CD1c-positive myeloid dendritic cell (primary cell): ENCODE results near the gene CELSR2.
A peak's percentile ranks its signal among the peaks of the same experiment; 100 is the strongest.

Source experiments
- DNase-seq: peaks from one replicate; pipeline ENCODE4 v3.0.0-alpha.2; 2016; ENCODE audit errors: extremely low spot score

The CELSR2 gene

DNA sequence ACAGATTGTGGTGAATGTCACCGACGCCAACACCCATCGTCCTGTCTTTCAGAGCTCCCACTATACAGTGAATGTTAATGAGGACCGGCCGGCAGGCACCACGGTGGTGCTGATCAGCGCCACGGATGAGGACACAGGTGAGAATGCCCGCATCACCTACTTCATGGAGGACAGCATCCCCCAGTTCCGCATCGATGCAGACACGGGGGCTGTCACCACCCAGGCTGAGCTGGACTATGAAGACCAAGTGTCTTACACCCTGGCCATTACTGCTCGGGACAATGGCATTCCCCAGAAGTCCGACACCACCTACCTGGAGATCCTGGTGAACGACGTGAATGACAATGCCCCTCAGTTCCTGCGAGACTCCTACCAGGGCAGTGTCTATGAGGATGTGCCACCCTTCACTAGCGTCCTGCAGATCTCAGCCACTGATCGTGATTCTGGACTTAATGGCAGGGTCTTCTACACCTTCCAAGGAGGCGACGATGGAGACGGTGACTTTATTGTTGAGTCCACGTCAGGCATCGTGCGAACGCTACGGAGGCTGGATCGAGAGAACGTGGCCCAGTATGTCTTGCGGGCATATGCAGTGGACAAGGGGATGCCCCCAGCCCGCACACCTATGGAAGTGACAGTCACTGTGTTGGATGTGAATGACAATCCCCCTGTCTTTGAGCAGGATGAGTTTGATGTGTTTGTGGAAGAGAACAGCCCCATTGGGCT, 3.0 kb downstream of the CELSR2 start:
- DNase-seq = no peak

DNA sequence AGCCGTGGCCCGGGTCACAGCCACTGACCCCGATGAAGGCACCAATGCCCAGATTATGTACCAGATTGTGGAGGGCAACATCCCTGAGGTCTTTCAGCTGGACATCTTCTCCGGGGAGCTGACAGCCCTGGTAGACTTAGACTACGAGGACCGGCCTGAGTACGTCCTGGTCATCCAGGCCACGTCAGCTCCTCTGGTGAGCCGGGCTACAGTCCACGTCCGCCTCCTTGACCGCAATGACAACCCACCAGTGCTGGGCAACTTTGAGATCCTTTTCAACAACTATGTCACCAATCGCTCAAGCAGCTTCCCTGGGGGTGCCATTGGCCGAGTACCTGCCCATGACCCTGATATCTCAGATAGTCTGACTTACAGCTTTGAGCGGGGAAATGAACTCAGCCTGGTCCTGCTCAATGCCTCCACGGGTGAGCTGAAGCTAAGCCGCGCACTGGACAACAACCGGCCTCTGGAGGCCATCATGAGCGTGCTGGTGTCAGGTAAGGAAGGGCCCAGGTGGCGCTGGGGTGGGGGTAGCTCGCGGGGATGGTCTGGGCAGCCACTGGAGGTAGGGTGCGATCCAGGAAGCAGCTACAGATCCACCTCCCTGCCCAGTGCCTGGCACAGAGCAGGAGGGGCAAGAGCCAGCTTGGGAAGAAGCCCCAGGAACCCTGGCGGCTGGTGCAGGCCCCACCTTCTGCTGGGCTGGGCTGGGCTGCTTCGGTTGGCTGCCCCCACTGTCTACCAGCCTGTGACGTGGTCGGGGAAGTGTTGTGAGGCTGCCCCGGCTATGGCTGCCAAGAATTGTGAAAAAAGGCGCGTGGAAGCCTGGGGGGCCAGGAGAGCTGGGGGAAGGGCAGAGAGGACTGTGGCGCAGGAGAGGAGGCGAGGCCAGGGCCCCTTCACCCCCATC, 3.8 kb downstream of the CELSR2 start:
- no peak for DNase-seq

DNA sequence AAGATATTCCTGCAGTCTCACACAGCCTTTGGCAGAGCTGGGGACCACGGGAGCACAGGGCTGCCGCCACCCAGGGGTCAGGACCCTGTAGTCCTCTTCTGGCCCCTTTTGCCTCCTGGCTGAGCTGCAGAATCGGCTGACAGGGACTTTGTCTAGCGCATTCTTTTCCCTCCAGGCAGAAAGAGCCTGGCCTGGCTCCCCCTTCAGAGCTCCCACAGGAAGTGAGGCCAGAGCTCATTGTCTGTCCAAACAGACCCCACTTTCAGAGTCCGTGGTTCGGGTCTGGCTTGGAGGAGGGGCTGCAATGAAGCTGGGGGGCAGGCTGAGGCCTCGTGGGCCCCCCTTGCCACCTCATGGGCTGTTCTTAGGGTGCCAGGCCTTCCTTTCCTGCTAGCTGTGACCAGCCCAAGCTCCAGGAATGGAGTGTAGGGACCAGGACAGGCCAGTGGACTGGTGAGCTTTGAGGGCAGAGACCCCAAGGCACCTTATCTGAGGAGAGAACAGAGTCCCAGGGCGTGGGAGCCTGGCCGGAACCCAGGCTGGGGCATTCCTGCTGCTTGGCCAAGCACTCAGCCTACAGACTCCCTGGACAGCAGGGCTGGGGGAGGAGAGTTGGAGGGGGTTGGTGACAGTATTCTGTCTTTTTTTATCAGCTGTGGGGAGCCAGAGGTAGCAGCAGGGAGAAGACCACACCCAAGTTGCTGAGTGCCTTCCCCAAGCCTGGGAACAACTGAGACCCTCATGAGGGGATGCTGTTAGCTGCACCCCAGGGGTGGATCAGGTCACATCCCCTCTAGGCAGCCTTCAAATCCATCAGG, 4.7 kb downstream of the CELSR2 start:
- no peak for DNase-seq

DNA sequence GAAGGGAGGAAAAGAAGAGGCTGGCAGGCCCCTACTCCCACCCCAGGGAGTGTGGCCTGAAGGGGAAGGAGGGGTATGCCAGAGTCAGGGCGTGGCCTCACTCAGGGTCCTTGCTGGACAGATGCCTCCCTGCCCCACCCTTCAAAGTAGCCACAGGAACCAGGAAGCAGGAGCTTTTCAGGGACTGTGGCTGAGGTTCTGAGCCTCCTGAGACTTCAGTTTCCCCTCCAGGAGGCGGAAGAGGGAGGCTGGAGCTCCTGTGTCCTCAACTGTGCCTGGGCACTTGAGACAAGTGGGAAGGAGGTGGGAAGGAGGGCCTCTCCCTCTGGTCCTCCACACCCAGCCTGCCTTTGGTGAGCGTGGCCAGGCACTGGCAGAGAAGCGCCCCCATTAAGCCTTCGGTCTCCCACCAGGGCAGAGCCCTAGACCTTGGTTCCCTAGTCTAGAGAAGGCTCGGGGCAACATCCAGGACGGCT, 5.3 kb downstream of the CELSR2 start:
- no peak for DNase-seq

DNA sequence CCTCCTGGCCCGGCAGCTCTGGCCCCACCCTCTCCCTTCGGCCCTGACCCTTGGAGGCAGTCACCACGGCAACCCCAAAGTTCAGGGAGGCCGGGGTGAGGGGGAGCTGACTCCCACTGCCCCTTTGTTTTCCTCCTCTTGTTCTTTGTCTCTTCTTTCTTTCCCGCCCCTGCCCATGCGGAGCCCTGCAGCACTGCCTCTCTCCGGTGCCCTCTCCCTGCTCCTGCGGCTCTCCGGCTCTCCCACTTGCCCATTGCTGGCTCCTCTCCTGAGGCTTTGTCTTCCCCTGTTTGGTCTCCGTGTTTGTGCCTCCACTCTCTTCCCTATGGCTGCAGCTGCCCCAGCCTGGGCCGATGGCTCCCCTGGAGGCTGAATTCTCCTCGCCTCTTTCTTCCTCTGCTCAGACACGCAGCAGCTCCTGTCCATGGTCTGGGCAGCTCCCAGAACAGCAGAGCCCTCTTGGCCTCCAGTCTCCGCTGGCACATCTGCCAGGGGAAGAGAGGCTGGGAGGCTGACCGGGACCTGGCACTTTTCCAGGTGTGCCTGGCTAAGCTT, 5.8 kb downstream of the CELSR2 start:
- no peak for DNase-seq

DNA sequence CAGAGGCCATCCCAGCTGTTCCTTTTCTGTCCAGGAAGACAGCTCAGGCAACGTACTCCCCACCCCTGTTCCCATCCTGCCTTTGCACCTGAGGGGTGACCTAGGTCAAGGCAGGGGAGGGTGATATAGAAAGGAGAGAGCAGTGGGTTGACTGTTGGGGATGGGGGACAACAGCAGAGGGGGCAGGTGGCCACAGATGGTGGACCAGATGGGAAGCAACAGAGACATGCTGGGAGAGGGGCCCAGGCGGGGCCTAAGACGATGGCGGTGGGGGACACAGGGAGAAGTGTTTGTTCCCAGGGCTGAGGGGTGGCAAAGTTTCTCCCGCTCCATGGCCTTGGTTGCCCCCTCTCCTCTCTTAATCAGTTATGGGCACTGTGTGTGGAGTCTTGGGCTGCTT, 6.3 kb downstream of the CELSR2 start:
- DNase-seq = no peak

DNA sequence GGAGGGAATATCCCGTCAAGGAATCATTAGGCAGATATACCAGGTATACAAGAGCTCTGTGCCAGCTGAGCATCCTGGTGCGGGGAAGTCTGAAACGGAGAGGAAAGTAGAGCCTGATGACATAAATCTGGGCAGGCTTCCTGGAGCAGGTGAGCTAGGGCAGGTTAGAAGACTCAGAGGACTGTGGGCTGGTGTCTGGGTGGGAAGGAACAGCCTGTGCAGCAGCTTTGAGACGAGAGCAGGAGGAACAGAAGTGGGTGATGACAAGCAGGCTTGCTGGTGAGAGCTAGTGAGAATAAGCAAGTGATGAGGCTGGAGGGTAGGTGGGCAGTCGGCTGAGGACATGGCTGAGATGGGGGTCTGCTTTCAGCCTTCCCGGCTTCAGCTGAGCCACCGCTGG, 6.7 kb downstream of the CELSR2 start:
- no peak for DNase-seq

DNA sequence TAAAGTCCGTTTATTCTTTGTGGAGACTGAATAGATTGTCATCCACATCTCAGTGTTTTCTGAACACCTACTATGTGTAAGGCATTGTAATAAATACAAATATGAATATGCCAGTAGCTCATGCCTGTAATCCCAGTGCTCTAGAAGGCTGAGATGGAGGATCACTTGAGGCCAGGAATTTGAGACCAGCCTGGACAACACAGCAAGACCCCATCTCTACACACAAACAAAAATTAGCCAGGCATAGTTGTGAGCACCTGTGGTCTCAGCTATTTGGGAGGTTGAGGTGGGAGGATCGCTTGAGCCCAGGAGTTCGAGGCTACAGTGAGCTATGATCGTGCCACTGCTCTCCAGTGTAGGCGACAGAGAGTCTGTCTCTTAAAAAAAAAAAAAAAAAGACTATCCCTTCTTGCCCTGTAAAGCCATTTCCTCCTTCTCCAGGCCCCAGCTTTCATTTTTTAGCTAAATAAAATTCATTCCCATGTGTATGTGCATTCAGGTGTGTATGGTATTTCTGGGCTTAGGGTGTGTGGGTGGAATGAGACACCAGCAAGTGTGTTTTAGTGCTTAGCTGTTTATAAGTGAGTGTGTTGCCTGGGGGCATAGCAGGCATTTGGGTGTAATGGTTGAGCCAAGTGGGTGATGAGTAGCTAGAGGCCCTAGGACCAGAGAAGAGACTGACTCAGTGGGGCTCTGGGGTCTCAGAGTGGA, 7.8 kb downstream of the CELSR2 start:
- no peak for DNase-seq

DNA sequence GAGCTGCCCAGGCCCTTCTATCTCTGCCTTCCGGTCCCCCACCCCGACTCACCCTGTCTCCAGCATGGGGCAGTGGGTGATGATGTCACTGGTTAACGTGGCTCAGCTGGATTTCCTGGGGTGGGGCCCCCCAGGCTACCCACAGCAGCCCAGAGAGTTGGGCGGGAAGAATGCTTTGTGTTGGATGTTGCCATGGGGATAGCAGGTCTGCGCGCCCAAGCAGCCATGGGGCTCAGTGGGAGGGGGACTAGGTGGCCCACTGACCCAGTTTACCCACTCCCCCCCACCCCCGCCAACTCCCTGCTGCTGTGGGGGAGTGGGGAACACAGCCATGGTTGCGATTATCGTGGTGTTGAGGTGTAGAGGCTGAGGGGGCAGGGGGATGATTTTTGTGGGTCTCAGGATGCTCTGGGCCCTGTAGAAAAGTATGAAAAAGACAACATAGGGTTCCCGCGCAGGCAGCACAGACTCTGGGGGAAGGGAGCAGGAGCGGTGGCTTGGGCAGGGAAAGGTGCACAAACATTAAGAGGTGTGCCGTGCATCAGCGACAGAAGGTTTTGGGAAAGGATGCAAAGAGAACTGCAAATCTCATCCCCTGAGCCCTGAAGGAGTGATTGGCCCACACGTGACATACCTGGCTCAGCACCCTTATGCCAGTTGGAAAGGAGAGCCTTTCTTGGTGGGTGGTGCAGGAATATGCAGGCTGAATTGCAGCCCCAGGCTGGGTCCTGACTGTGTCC, 8.5 kb downstream of the CELSR2 start:
- DNase-seq = no peak

DNA sequence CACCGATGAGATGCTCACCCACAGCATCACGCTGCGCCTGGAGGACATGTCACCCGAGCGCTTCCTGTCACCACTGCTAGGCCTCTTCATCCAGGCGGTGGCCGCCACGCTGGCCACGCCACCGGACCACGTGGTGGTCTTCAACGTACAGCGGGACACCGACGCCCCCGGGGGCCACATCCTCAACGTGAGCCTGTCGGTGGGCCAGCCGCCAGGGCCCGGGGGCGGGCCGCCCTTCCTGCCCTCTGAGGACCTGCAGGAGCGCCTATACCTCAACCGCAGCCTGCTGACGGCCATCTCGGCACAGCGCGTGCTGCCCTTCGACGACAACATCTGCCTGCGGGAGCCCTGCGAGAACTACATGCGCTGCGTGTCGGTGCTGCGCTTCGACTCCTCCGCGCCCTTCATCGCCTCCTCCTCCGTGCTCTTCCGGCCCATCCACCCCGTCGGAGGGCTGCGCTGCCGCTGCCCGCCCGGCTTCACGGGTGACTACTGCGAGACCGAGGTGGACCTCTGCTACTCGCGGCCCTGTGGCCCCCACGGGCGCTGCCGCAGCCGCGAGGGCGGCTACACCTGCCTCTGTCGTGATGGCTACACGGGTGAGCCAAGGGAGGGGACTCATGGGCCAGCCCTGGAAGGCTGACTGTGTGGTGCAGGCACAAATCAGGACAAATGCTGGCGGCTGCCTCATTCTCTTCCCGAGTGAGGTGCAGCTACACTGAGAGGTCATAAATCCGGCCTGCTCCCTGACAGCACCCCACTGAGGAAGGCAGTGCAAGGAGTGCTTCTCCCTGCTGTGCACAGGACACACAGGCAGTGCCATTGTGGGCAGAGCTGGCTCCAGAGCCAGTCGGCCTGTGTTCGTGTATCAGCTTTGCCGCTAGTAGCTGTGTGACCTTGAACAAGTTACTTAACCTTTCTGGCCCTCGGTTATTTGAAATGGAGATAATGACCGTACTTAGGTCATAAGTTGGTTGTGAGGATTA, 9.4 kb downstream of the CELSR2 start:
- DNase-seq = no peak

DNA sequence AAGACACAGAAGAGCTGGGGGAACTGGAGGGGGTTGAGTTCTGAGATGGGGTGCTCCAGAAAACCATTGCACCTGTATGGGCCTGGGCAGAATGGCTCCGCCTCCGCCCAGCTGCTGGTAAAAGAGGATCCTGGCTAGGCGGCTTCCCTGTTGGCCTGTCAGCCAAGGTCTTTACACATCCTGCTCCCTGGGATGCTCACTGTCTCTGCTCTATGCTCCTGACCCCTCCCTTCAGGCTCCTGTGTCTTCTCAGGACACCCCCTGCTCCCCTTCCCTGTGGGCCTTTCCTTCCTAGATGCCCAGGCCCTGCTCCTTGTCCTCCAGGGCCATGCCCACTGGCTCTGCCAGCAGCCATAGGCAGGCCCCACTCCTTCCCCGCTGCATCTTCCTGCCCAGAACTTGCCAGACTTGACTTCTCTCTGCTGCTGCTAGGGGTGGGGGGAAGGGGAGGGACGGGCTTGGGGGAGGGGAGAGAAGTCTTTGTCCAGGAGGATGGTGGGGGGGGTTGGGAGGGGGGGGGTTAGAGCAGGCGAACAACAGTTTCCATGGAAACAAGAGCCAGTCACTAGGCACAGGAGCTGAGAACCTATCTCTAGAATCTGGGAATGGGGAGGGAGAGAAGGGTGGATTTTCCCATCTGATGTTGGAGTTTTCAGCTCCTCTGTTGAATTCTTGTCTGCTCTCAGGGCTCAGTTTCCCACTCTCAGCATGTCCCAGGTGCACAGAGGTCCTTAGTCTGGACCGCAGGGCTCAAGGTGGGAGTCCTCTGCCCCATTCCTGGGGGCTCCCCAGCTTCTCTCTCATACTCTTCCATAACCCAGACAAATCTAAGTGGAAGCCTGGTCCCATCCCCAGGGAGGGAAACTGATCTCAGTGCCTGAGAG, 10.6 kb downstream of the CELSR2 start:
- DNase-seq = no peak

DNA sequence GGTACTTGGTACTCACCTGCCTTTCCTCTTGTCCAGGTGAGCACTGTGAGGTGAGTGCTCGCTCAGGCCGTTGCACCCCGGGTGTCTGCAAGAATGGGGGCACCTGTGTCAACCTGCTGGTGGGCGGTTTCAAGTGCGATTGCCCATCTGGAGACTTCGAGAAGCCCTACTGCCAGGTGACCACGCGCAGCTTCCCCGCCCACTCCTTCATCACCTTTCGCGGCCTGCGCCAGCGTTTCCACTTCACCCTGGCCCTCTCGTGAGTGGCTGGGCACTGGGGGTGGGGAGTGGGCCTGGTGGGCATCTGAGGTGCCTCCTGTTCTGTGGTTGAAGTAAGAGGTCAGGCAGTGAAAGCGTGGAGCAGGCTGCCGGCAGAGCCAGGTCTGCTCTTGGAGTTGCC, 11.7 kb downstream of the CELSR2 start:
- no peak for DNase-seq

DNA sequence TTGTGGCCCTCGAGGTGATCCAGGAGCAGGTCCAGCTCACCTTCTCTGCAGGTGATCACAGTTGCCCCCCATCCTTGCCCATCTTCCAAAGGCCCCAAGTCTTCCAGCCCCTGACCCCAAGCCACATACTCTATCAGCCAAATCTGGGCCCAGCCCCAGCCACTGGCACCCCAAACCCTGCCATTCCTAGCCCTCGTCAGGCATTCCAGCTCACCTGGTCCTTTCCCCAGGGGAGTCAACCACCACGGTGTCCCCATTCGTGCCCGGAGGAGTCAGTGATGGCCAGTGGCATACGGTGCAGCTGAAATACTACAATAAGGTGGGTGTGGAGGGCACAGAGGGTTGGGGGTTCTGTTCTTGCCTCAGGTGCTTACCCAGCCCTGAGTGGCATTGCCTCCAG, 12.2 kb downstream of the CELSR2 start:
- DNase-seq = no peak

DNA sequence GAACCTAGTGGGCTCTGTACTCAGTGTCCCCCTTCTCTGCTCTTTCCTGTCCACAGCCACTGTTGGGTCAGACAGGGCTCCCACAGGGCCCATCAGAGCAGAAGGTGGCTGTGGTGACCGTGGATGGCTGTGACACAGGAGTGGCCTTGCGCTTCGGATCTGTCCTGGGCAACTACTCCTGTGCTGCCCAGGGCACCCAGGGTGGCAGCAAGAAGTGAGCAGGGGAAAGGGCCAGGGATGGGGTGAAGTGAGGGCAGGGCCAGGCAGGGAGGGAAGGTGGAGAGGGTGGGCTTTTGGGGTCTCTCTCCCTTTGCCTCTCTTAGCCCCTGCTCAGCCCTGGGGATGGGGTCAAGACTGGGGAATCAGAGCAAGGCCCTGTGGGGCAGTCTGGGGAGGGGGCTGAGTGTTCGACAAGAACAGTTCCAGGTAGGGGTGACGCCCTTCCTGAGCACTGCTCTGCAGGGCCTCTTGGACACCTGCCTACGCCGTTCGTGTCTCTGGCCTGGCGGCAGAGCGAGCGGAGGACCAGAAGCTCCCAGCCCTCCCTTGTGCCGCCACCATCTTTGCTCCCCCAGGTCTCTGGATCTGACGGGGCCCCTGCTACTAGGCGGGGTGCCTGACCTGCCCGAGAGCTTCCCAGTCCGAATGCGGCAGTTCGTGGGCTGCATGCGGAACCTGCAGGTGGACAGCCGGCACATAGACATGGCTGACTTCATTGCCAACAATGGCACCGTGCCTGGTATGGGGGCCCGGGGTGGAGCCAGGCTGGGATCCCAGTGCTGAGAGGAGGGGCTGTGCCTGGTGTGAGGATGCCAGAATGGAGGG, 13.1 kb downstream of the CELSR2 start:
- no peak for DNase-seq

DNA sequence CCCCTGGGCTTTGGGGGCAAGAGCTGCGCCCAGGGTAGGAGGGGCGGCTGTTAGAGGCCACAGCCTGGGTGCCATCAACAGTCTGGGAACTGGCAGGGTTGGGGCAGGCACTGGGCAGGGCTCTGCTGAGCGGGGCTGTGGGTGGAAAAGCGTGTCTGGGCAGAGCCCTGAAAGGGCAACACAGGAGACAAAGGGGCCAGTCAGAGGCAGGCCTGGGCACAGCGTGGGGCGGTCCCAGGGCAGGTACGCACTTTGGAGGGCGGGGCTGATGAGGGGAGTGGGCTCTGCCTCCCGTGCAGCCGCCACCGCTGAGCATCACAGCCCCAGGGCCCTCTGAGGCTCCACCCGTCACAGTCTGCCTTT, 13.9 kb downstream of the CELSR2 start:
- no peak for DNase-seq

DNA sequence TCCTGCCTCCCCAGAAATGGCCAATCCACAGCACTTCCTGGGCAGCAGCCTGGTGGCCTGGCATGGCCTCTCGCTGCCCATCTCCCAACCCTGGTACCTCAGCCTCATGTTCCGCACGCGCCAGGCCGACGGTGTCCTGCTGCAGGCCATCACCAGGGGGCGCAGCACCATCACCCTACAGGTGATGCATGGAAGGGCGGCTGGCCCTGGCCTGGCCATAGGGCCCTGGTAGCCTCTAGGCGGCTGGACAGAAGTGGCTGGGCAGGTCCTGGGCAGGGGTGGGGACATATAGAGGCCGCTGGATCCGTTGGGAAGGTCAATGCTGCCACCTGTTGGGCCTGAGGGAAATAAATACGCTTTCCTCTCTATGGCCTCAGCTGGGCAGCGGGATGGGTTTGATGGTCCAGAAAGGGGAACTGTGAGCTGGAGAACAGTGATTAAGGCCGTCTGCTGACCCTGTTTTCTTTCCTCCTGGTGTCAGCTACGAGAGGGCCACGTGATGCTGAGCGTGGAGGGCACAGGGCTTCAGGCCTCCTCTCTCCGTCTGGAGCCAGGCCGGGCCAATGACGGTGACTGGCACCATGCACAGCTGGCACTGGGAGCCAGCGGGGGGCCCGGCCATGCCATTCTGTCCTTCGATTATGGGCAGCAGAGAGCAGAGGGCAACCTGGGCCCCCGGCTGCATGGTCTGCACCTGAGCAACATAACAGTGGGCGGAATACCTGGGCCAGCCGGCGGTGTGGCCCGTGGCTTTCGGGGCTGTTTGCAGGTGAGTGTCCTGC, 14.4 kb downstream of the CELSR2 start:
- peak; percentile 89 for DNase-seq

DNA sequence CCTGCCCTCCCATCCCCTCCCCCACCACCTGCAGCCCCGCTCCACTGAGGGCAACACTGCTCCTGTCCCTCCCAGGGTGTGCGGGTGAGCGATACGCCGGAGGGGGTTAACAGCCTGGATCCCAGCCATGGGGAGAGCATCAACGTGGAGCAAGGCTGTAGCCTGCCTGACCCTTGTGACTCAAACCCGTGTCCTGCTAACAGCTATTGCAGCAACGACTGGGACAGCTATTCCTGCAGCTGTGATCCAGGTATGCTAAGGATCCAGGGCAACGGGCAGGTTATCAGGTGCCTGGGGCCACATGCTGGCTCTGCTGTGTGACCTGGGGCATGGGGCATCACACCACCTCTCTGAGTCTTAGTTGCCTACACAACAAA, 15.0 kb downstream of the CELSR2 start:
- no peak for DNase-seq
